Left renal pelvis (tissue), 4 donors: ENCODE measurements around the gene BANF2. TPM values are rescaled to one million over a fixed set of nuclear protein-coding genes. Genes with fewer than 3 reads are reported as not detected.
A peak's percentile ranks its signal among the peaks of the same experiment; 100 is the strongest.
"Not testable (repeated sequence)": the region's sequence is repeated elsewhere in the genome, so short reads cannot be mapped to it uniquely, and the experiment has no call there.

Experiments
- DNase-seq, 4 donors: peaks; one replicate each; pipeline ENCODE4 v3.0.0-alpha.2; 2013; ENCODE audit warnings: low read depth in 4 of 4, low spot score in 3 of 4
- polyA plus RNA-seq, 4 donors: library from polyadenylated mRNA; unstranded; fragments of 120-200 nt; gene quantifications; one replicate each; pipeline ENCODE4 v1.2.1, GENCODE V29; 2013; ENCODE audit not compliant: insufficient read length in 4 of 4

The BANF2 gene
- polyA plus RNA-seq, 4 donors = not detected

GRCh38 chr20:17682103-17682888, 17.5 kb upstream of the BANF2 start, which contains the start of gene RRBP1:
RRBP1 (minus strand) TSS chr20:17682242; CDS start chr20:17660507, 21,735 bp downstream.
- DNase-seq = peak; percentile 88 to 94 (median 92)

GRCh38 chr20:17682889-17683198, 16.9 kb upstream of the BANF2 start:
- no peak for DNase-seq

- no peak for DNase-seq
These were observed 16.3 kb upstream of the BANF2 start for GRCh38 chr20:17683218-17684076.

- DNase-seq = no peak
These were observed 15.5 kb upstream of the BANF2 start for GRCh38 chr20:17684077-17684888.

- no peak for DNase-seq
These were observed 14.6 kb upstream of the BANF2 start for GRCh38 chr20:17685168-17685567.

- no peak for DNase-seq
These were observed 12.0 kb upstream of the BANF2 start for GRCh38 chr20:17687800-17688199.

- no peak for DNase-seq
These were observed 10.8 kb upstream of the BANF2 start for GRCh38 chr20:17688965-17689364.

- DNase-seq = no peak
These were observed 9.6 kb upstream of the BANF2 start for GRCh38 chr20:17690144-17690543.

GRCh38 chr20:17691758-17692157, 8.0 kb upstream of the BANF2 start:
- no peak for DNase-seq

GRCh38 chr20:17693444-17694001, 6.2 kb upstream of the BANF2 start:
- no peak for DNase-seq

GRCh38 chr20:17694767-17695166, 5.0 kb upstream of the BANF2 start:
- DNase-seq = no peak

- DNase-seq = no peak
These were observed 3.5 kb upstream of the BANF2 start for GRCh38 chr20:17696287-17696686.

GRCh38 chr20:17697171-17697570, 2.6 kb upstream of the BANF2 start:
- DNase-seq = no peak

GRCh38 chr20:17698384-17698783, 1.4 kb upstream of the BANF2 start:
- DNase-seq = no peak

- no peak for DNase-seq
These were observed 871 bp downstream of the BANF2 start for GRCh38 chr20:17700637-17701036.

- no peak for DNase-seq
These were observed 2.1 kb downstream of the BANF2 start for GRCh38 chr20:17701826-17702225.

- DNase-seq = no peak
These were observed 5.0 kb downstream of the BANF2 start for GRCh38 chr20:17704589-17705317.

GRCh38 chr20:17705916-17706315, 6.2 kb downstream of the BANF2 start:
- DNase-seq = no peak

- DNase-seq = no peak
These were observed 6.9 kb downstream of the BANF2 start for GRCh38 chr20:17706632-17707031.

GRCh38 chr20:17707951-17708350, 8.2 kb downstream of the BANF2 start:
- not testable (repeated sequence) for DNase-seq
